Fibroblast of villous mesenchyme (primary cell): ENCODE results near the gene AKAP13. TPM values are rescaled to one million over a fixed set of nuclear protein-coding genes. Genes with fewer than 3 reads are reported as not detected.
"Not testable (repeated sequence)": the region's sequence is repeated elsewhere in the genome, so short reads cannot be mapped to it uniquely, and the experiment has no call there.

Experiments
- DNase-seq: peaks from one replicate; pipeline ENCODE4 v3.0.0-alpha.2; 2010; ENCODE audit warnings: low read depth
- H3K4me3 ChIP-seq: 2 replicates; pipeline ENCODE4 v1.5.1; 2011; ENCODE audit warnings: low read depth, mild to moderate bottlenecking, low read length
- CTCF ChIP-seq: IDR thresholded peaks from 2 replicates; pipeline ENCODE4 v1.5.1; 2012; ENCODE audit warnings: low read depth, mild to moderate bottlenecking, low read length; ENCODE audit not compliant: insufficient read depth
- total RNA-seq: library from RNA; depleted of rRNA; stranded (reverse); fragments of >200 nt; gene quantifications from 2 replicates; pipeline ENCODE4 v1.2.3, GENCODE V29; 2012

AKAP13 gene
- total RNA-seq, 1 donor: 164 TPM

GRCh38 chr15:85440451-85440850 is 60.0 kb downstream of the AKAP13 start:
- no peak for DNase-seq
- H3K4me3 ChIP-seq: no peak overlapping the region
- TF ChIP-seq CTCF: no peak

- DNase-seq, H3K4me3 ChIP-seq: not testable (repeated sequence)
Observed at GRCh38 chr15:85441854-85442253, 61.5 kb downstream of the AKAP13 start.

GRCh38 chr15:85443046-85443445 is 62.6 kb downstream of the AKAP13 start:
- no peak overlapping the region for H3K4me3 ChIP-seq
- TF ChIP-seq CTCF: no peak

DNA sequence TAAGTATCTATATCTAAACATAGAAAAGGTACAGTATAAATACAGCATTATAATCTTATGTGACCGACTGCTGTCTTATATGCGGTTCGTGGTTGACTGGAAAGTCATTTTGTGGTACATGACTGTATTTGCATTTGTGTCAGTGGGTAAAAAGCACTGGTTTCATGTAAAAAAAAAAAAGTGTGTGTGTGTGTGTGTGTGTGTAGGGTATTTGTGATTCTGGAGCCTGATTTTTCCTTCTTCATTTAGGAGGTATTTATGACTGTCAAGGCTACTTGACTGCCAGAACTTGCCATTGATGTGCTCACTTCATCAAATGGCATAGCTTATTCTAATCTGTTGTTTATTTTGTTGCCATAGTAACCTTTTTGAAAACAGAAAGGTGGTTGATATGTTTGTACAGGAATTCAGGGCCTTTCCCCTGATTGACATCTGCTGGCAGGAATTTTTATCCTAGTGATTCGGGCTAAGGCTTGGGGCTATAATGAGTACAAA is 63.2 kb downstream of the AKAP13 start:
- peak; percentile 39 for DNase-seq
- H3K4me3 ChIP-seq: no peak overlapping the region
- TF ChIP-seq CTCF: no peak

More at GRCh38 chr15:85443046-85443445, 62.6 kb downstream of the AKAP13 start:
- DNase-seq: no peak

GRCh38 chr15:85444122-85444745 is 63.8 kb downstream of the AKAP13 start:
- DNase-seq: no peak
- TF ChIP-seq CTCF: no peak
- no peak overlapping the region for H3K4me3 ChIP-seq

- no peak for DNase-seq
- H3K4me3 ChIP-seq: no peak overlapping the region
- TF ChIP-seq CTCF: no peak
Observed at GRCh38 chr15:85445361-85445760, 65.0 kb downstream of the AKAP13 start.

DNA sequence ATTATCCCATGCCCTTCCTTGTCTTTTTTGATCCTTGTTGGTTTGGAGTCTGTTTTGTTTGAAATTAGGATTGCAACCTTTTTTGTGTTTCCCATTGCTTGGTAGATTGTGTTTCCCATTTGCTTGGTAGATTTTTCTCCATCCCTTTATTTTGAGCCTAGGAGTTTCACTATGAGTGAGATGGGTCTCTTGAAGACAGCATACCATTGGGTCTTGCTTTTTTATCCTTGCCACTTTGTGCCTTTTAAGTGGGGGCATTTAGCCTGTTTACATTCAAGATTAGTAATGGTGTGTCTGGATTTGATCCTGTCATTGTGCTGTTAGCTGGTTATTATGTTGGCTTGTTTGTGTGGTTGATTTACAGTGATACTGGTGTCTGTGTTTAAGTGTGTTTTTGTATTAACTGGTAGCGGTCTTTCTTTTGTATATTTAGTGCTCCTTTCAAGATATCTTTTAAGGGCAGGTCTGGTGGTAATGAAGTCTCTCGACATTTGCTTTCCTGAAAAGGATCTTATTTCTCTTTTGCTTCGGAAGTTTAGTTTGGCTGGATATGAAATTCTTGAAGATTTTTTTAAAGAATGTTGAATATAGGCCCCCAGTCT is 70.8 kb downstream of the AKAP13 start:
- no peak overlapping the region for H3K4me3 ChIP-seq
- no peak for TF ChIP-seq CTCF
- no peak for DNase-seq
